B cell (primary cell): ENCODE data around the gene EFCAB8. TPM values are rescaled to one million over a fixed set of nuclear protein-coding genes. Genes with fewer than 3 reads are reported as not detected.

Experiments
- ATAC-seq: fragments of 200-7000 bp; cut with Tn5 transposase; one replicate; pipeline ENCODE4 v1.10.0; 2021; ENCODE audit warnings: low read depth, mild to moderate bottlenecking, moderate number of reproducible peaks, moderate library complexity
- CTCF ChIA-PET: fragments of 350-600 bp; sonication (Branson Sonifier 250); formaldehyde crosslinking; loops from one replicate; lab custom pipeline; 2021; ENCODE audit warnings: antibody characterized with exemption, inconsistent platforms; lab: Charles Lee
- POLR2A ChIA-PET: fragments of 350-600 bp; sonication (Branson Sonifier 250); formaldehyde crosslinking; loops from one replicate; lab custom pipeline; 2021; ENCODE audit warnings: antibody characterized with exemption; lab: Charles Lee
- DNase-seq: peaks from one replicate; pipeline ENCODE4 v3.0.0; 2013
- H2AFZ ChIP-seq: 2 replicates; pipeline ENCODE4 v1.6.1; 2012; ENCODE audit warnings: mild to moderate bottlenecking, low read depth, low read length; ENCODE audit not compliant: insufficient read depth, poor library complexity, severe bottlenecking
- H3K27ac ChIP-seq, 2 donors: 1 replicate in 1 of 2; 2 replicates in 1 of 2; pipeline ENCODE4 v1.5.1; 2012 to 2013; ENCODE audit warnings: low read length in 2 of 2, mild to moderate bottlenecking in 2 of 2, moderate library complexity in 1 of 2
- H3K27me3 ChIP-seq, 4 experiments: fragments of 200-600 bp in 1 of 4; sonication (generic) in 1 of 4; replicated peaks in 1 of 4; 1 replicate in 2 of 4; 2 replicates in 2 of 4; pipeline versions ENCODE4 v1.6.1 to v1.7.0; 2013 to 2016; ENCODE audit warnings: low read length in 3 of 4, mild to moderate bottlenecking in 2 of 4, mixed read lengths in 1 of 4, moderate library complexity in 1 of 4; ENCODE audit not compliant: insufficient read depth in 4 of 4, control insufficient read depth in 3 of 4; ENCODE audit errors: control extremely low read depth in 1 of 4
- H3K36me3 ChIP-seq, 2 experiments: replicated peaks in 1 of 2; 1 replicate in 1 of 2; 2 replicates in 1 of 2; pipeline versions ENCODE4 v1.6.1 to v1.7.1; 2013; ENCODE audit warnings: low read length in 1 of 2; ENCODE audit not compliant: insufficient read depth in 2 of 2, control insufficient read depth in 1 of 2; ENCODE audit errors: control extremely low read depth in 1 of 2, extremely low read depth in 1 of 2
- H3K4me1 ChIP-seq, 2 donors: fragments of 200-600 bp in 1 of 2; sonication (generic) in 1 of 2; 1 replicate in 1 of 2; 2 replicates in 1 of 2; pipeline versions ENCODE4 v1.5.1 to v1.6.1; 2013 to 2017; ENCODE audit warnings: low read length in 2 of 2; ENCODE audit not compliant: control insufficient read depth in 2 of 2, insufficient read depth in 2 of 2
- H3K4me2 ChIP-seq: replicated peaks from 2 replicates; pipeline ENCODE3; 2012; ENCODE audit warnings: mild to moderate bottlenecking, low read depth, low read length; ENCODE audit not compliant: poor library complexity, severe bottlenecking
- H3K4me3 ChIP-seq, 5 experiments: fragments of 200-600 bp in 1 of 5; sonication (generic) in 1 of 5; 1 replicate in 3 of 5; 2 replicates in 2 of 5; pipeline versions ENCODE4 v1.5.1 to v1.7.0; 2011 to 2016; ENCODE audit warnings: low read length in 4 of 5, mild to moderate bottlenecking in 4 of 5, low read depth in 2 of 5, control low read depth in 1 of 5, moderate library complexity in 1 of 5; ENCODE audit not compliant: insufficient read depth in 1 of 5; ENCODE audit errors: control extremely low read depth in 1 of 5, extremely low read depth in 1 of 5
- H3K79me2 ChIP-seq: fragments of 200-600 bp; sonication (generic); one replicate; pipeline ENCODE4 v1.6.0; 2016; ENCODE audit warnings: low read length; ENCODE audit not compliant: control insufficient read depth, insufficient read depth
- H3K9ac ChIP-seq: fragments of 200-600 bp; sonication (generic); 2 replicates; pipeline ENCODE4 v1.6.1; 2017; ENCODE audit warnings: mild to moderate bottlenecking, low read length, moderate library complexity
- H3K9me3 ChIP-seq, 3 donors: one replicate each; pipeline versions ENCODE4 v1.6.1 to v1.7.1; 2013; ENCODE audit warnings: low read length in 2 of 3; ENCODE audit not compliant: control insufficient read depth in 2 of 3, insufficient read depth in 1 of 3; ENCODE audit errors: control extremely low read depth in 1 of 3
- H4K20me1 ChIP-seq: 2 replicates; pipeline ENCODE4 v1.6.0; 2012; ENCODE audit warnings: mild to moderate bottlenecking, low read length; ENCODE audit not compliant: insufficient read depth, control insufficient read depth, poor library complexity, severe bottlenecking
- H3K27ac Mint-ChIP-seq: one replicate; pipeline ENCODE4 v1.8.0; 2021; ENCODE audit warnings: mixed read lengths
- H3K27me3 Mint-ChIP-seq: one replicate; pipeline ENCODE4 v1.8.0; 2021; ENCODE audit warnings: mixed read lengths
- H3K4me1 Mint-ChIP-seq: one replicate; pipeline ENCODE4 v1.8.0; 2021; ENCODE audit warnings: mixed read lengths
- H3K4me3 Mint-ChIP-seq: one replicate; pipeline ENCODE4 v1.8.0; 2021; ENCODE audit warnings: mixed read lengths
- H3K9me3 Mint-ChIP-seq: one replicate; pipeline ENCODE4 v1.8.0; 2022; ENCODE audit warnings: mixed read lengths; ENCODE audit not compliant: insufficient read depth
- CTCF ChIP-seq: fragments of 200-600 bp; IDR thresholded peaks from one replicate; pipeline ENCODE4 v1.8.0; 2022; ENCODE audit warnings: antibody characterized with exemption, mild to moderate bottlenecking
- EZH2 ChIP-seq: IDR thresholded peaks from 2 replicates; pipeline ENCODE4 v1.6.1; 2012; ENCODE audit warnings: borderline replicate concordance, low read depth, mild to moderate bottlenecking, moderate library complexity, low read length; ENCODE audit not compliant: insufficient read depth, poor library complexity, severe bottlenecking
- WGBS: methylation state at CpG from one replicate; pipeline ENCODE4 v1.1.5; 2013; ENCODE audit warnings: missing lambda C conversion rate; ENCODE audit not compliant: insufficient coverage; 5-methylcytosine and 5-hydroxymethylcytosine counted together
- intact Hi-C: fragments of 100-400 bp; cut with micrococcal nuclease; formaldehyde crosslinking; loops from one replicate; pipeline ENCODE4 v1.10.0; 2022
- polyA plus RNA-seq: library from polyadenylated mRNA; depleted of rRNA; stranded (reverse); fragments of >200 nt; gene quantifications from 2 replicates; pipeline ENCODE4 v1.2.3, GENCODE V29; 2012
- total RNA-seq, 2 donors: library from RNA; stranded (reverse); fragments of 120-200 nt in 1 of 2; gene quantifications; 1 replicate in 1 of 2; 2 replicates in 1 of 2; pipeline versions ENCODE4 v1.2.3 to v1.2.4, GENCODE V29; 2013 to 2022

The EFCAB8 gene
- total and polyA plus RNA-seq, 2 donors (not counting 1 experiment from before 2014, with no cell fraction given): 0.72 to 2.3 TPM

- intact Hi-C loops: no loop called here
- Mint-ChIP-seq H3K27ac (no peak overlapping the region), H3K4me3 (no peak overlapping the region), H3K4me1 (no peaks in the 10 kb centered on the region), H3K27me3 (no peaks in the 10 kb centered on the region), H3K9me3 (no peaks in the 10 kb centered on the region)
- ATAC-seq: no peak
- CTCF ChIA-PET: interaction anchor here (1.2 kb wide), 1 partner anchor 187 kb away, joined by 3 read pairs; no protein-coding TSS in a partner anchor
- no peak overlapping the region for H3K9ac ChIP-seq
- no peak overlapping the region for H3K4me3 ChIP-seq
- no peak overlapping the region for H2AFZ ChIP-seq
- H3K27me3 ChIP-seq: no peaks in the 10 kb centered on the region
- no peaks in the 10 kb centered on the region for H3K36me3 ChIP-seq
- H3K4me2 ChIP-seq: no peak overlapping the region
- WGBS: 94% methylated on average over 9 of the region's 9 CpGs
- no peak for DNase-seq
- H4K20me1 ChIP-seq: no peaks in the 10 kb centered on the region
- no peaks in the 10 kb centered on the region for H3K9me3 ChIP-seq
- no peaks in the 10 kb centered on the region for H3K79me2 ChIP-seq
- POLR2A ChIA-PET: no interaction called here
- no peaks in the 10 kb centered on the region for H3K4me1 ChIP-seq
- TF ChIP-seq EZH2: no peak
- no peak for TF ChIP-seq CTCF
- H3K27ac ChIP-seq: no peak overlapping the region
These were observed 50.7 kb downstream of the EFCAB8 start for GRCh38 chr20:32909451-32909850.

GRCh38 chr20:32909896-32910571 lies 51.3 kb downstream of the EFCAB8 start:
- Histone ChIP-seq H3K36me3 (no peaks in the 10 kb centered on the region), H3K9ac (no peak overlapping the region), H2AFZ (no peak overlapping the region), H3K27ac (no peak overlapping the region), H3K9me3 (peaks cover 0 to 3% (median 2%) of the 10 kb centered on the region in 3 donors), H4K20me1 (no peaks in the 10 kb centered on the region), H3K4me3 (no peak overlapping the region), H3K79me2 (no peaks in the 10 kb centered on the region), H3K27me3 (no peaks in the 10 kb centered on the region), H3K4me1 (no peaks in the 10 kb centered on the region), H3K4me2 (no peak overlapping the region)
- H3K9me3 Mint-ChIP-seq: peaks cover under 1% of the 10 kb centered on the region
- no peaks in the 10 kb centered on the region for H3K27me3 Mint-ChIP-seq
- TF ChIP-seq CTCF (no peak), EZH2 (no peak)
- DNase-seq (no peak), ATAC-seq (no peak)
- intact Hi-C loops: no loop called here
- no peak overlapping the region for H3K27ac Mint-ChIP-seq
- WGBS: 93% methylated on average over 13 of the region's 14 CpGs
- H3K4me3 Mint-ChIP-seq: no peak overlapping the region
- no peaks in the 10 kb centered on the region for H3K4me1 Mint-ChIP-seq
- ChIA-PET POLR2A (no interaction called here), CTCF (interaction anchor here (0.7 to 1.2 kb wide), 2 partner anchors 186 to 281 kb away, joined by 3 to 4 read pairs; no protein-coding TSS in a partner anchor)
